SK-N-SH (cell line): ENCODE results near the gene PRKN. TPM values are rescaled to one million over a fixed set of nuclear protein-coding genes. Genes with fewer than 3 reads are reported as not detected.

ENCODE experiments used
- CTCF ChIA-PET: fragments of 300-600, 350-600 bp; formaldehyde crosslinking; extraction: SDS; loops from one replicate; lab custom pipeline; 2021; lab: Yijun Ruan, JAX
- POLR2A ChIA-PET: fragments of 350-600 bp; sonication (Branson Sonifier 250); formaldehyde crosslinking; extraction: SDS; loops from one replicate; lab custom pipeline; 2020; ENCODE audit warnings: antibody characterized with exemption, inconsistent platforms; lab: Yijun Ruan, JAX
- DNase-seq: peaks from one replicate; pipeline ENCODE4 v3.0.0; 2012
- H2AFZ ChIP-seq: fragments of 200-600 bp; sonication (generic); 2 replicates; pipeline ENCODE4 v1.8.1; 2016; ENCODE audit warnings: antibody characterized with exemption, mild to moderate bottlenecking, low read depth
- H3F3A ChIP-seq: fragments of 200-600 bp; sonication (generic); replicated peaks from 2 replicates; pipeline ENCODE3; 2016; ENCODE audit warnings: antibody characterized with exemption, mild to moderate bottlenecking; ENCODE audit not compliant: insufficient read depth
- H3K27ac ChIP-seq, 2 experiments: fragments of 200-500 bp in 1 of 2; fragments of 200-600 bp in 1 of 2; sonication (Bioruptor generic) in 1 of 2; sonication (generic), shearing (Covaris generic) in 1 of 2; 2 replicates each; pipeline versions ENCODE4 v1.5.1 to v1.6.1; 2014 to 2016; ENCODE audit warnings: low read depth in 2 of 2, inconsistent platforms in 1 of 2, low read length in 1 of 2, mild to moderate bottlenecking in 1 of 2, mixed read lengths in 1 of 2
- H3K27me3 ChIP-seq: fragments of 200-600 bp; sonication (generic), shearing (Covaris generic); 2 replicates; pipeline ENCODE4 v1.6.1; 2016; ENCODE audit warnings: mixed run types; ENCODE audit not compliant: insufficient read depth
- H3K36me3 ChIP-seq, 2 experiments: fragments of 200-500 bp in 1 of 2; fragments of 200-600 bp in 1 of 2; sonication (Bioruptor generic) in 1 of 2; sonication (generic) in 1 of 2; replicated peaks in 1 of 2; 2 replicates each; pipeline versions ENCODE3 to v1.5.1; 2014 to 2016; ENCODE audit warnings: low read length in 1 of 2, mild to moderate bottlenecking in 1 of 2; ENCODE audit not compliant: insufficient read depth in 2 of 2, control insufficient read depth in 1 of 2
- H3K4me1 ChIP-seq, 2 experiments: fragments of 200-500 bp in 1 of 2; fragments of 200-600 bp in 1 of 2; sonication (Bioruptor generic) in 1 of 2; sonication (generic), shearing (Covaris generic) in 1 of 2; 2 replicates each; pipeline versions ENCODE4 v1.5.1 to v1.6.1; 2014 to 2016; ENCODE audit warnings: low read depth in 1 of 2, low read length in 1 of 2, mixed run types in 1 of 2; ENCODE audit not compliant: insufficient read depth in 2 of 2, control insufficient read depth in 1 of 2
- H3K4me2 ChIP-seq: fragments of 200-600 bp; sonication (generic), shearing (Covaris generic); 2 replicates; pipeline ENCODE4 v1.6.1; 2017; ENCODE audit warnings: mixed run types
- H3K4me3 ChIP-seq, 2 experiments: fragments of 200-500 bp in 1 of 2; fragments of 200-600 bp in 1 of 2; sonication (Bioruptor generic) in 1 of 2; sonication (generic), shearing (Covaris generic) in 1 of 2; 2 replicates each; pipeline versions ENCODE4 v1.5.1 to v1.8.1; 2014 to 2016; ENCODE audit warnings: low read depth in 2 of 2, inconsistent platforms in 1 of 2, low read length in 1 of 2, mild to moderate bottlenecking in 1 of 2, mixed read lengths in 1 of 2, moderate library complexity in 1 of 2
- H3K79me2 ChIP-seq: fragments of 200-600 bp; sonication (generic); 2 replicates; pipeline ENCODE4 v1.8.1; 2017; ENCODE audit warnings: mild to moderate bottlenecking; ENCODE audit not compliant: insufficient read depth
- H3K9ac ChIP-seq: fragments of 200-600 bp; sonication (generic); 2 replicates; pipeline ENCODE4 v1.6.1; 2017; ENCODE audit warnings: mixed run types
- H3K9me2 ChIP-seq: fragments of 200-600 bp; sonication (generic); 2 replicates; pipeline ENCODE4 v1.6.1; 2017; ENCODE audit warnings: mixed run types
- H3K9me3 ChIP-seq: fragments of 200-600 bp; sonication (generic); 2 replicates; pipeline ENCODE4 v1.6.1; 2017; ENCODE audit warnings: mixed run types, mild to moderate bottlenecking, moderate library complexity
- H4K20me1 ChIP-seq: fragments of 200-600 bp; sonication (generic); 2 replicates; pipeline ENCODE4 v1.6.1; 2017; ENCODE audit warnings: mild to moderate bottlenecking, mixed run types; ENCODE audit not compliant: insufficient read depth
- ELF1 ChIP-seq: IDR thresholded peaks from 2 replicates; pipeline ENCODE4 v1.4.0; 2012
- EZH2phosphoT487 ChIP-seq: fragments of 200-600 bp; sonication (generic); IDR thresholded peaks from 2 replicates; pipeline ENCODE4 v1.6.1; 2017; ENCODE audit warnings: low read depth, mixed run types, mild to moderate bottlenecking, antibody characterized with exemption, moderate library complexity, borderline replicate concordance
- FOSL2 ChIP-seq: IDR thresholded peaks from 2 replicates; pipeline ENCODE4 v1.4.0; 2012; ENCODE audit warnings: low read depth, mild to moderate bottlenecking, moderate library complexity, borderline replicate concordance
- FOXM1 ChIP-seq: IDR thresholded peaks from 2 replicates; pipeline ENCODE4 v1.4.0; 2012; ENCODE audit warnings: low read depth, mild to moderate bottlenecking
- GABPA ChIP-seq: IDR thresholded peaks from 2 replicates; pipeline ENCODE4 v1.4.0; 2012; ENCODE audit warnings: low read depth, mild to moderate bottlenecking
- MEF2A ChIP-seq: IDR thresholded peaks from 2 replicates; pipeline ENCODE4 v1.4.0; 2012; ENCODE audit warnings: low read depth, borderline replicate concordance
- NFIC ChIP-seq: IDR thresholded peaks from 2 replicates; pipeline ENCODE4 v1.4.0; 2012; ENCODE audit warnings: borderline replicate concordance
- NRF1 ChIP-seq: IDR thresholded peaks from 2 replicates; pipeline ENCODE4 v1.6.1; 2012; ENCODE audit warnings: low read depth, mild to moderate bottlenecking, low read length
- RAD21 ChIP-seq: IDR thresholded peaks from 2 replicates; pipeline ENCODE4 v1.6.1; 2012; ENCODE audit warnings: mild to moderate bottlenecking, low read length
- TAF1 ChIP-seq: IDR thresholded peaks from 2 replicates; pipeline ENCODE4 v1.6.1; 2012; ENCODE audit warnings: low read depth, mild to moderate bottlenecking, low read length, moderate library complexity, borderline replicate concordance
- TEAD4 ChIP-seq: IDR thresholded peaks from 2 replicates; pipeline ENCODE4 v1.4.0; 2012; ENCODE audit warnings: mild to moderate bottlenecking, borderline replicate concordance; ENCODE audit not compliant: insufficient read depth
- YY1 ChIP-seq: IDR thresholded peaks from 2 replicates; pipeline ENCODE4 v1.4.0; 2012; ENCODE audit warnings: low read depth, mild to moderate bottlenecking
- WGBS: methylation state at CpG from one replicate; pipeline ENCODE4 v1.1.6; 2017; ENCODE audit warnings: low lambda C conversion rate; 5-methylcytosine and 5-hydroxymethylcytosine counted together
- polyA plus RNA-seq, 3 experiments: library from polyadenylated mRNA; depleted of rRNA; stranded (reverse); fragments of >200 nt; gene quantifications; 2 replicates each; pipeline ENCODE4 v1.2.3, GENCODE V29; 2012
- TF ChIP-seq, protein P1 (sequence below): IDR thresholded peaks from 2 replicates; pipeline ENCODE4 v1.4.0; 2012; ENCODE audit warnings: low read depth, borderline replicate concordance
- TF ChIP-seq, protein P2 (sequence below): fragments of 150-350 bp; IDR thresholded peaks from 2 replicates; pipeline ENCODE4 v1.6.1; 2017; ENCODE audit warnings: antibody characterized with exemption, low read length, low read depth, borderline replicate concordance
- TF ChIP-seq, protein P3 (sequence below): IDR thresholded peaks from 2 replicates; pipeline ENCODE4 v1.4.0; 2012; ENCODE audit warnings: low read depth

The PRKN gene
- polyA plus RNA-seq, 1 of the 3 experiments (the other 2 are of a cell fraction): 0.76 TPM

DNA sequence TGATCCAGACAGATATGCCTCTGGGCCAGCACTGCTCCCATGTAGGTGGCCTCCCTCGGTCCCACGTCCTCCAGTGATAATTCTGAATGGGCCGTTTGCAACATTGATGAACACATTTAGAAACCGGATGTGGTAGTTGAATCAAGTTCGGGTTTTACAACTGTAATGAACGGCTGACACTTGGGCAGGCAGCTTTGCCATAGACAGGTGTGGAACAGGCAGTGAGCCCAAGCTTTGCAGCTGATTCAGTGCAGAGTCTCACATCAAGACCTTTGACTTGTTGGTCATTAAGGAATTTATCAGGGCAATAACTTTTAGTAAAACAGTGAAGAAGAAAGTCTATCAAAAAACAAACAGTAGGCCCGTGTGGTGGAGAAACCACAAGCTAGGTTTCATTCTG is 987.1 kb downstream of the PRKN start:
- Histone ChIP-seq H3K27ac (no peak overlapping the region), H3K4me3 (no peak overlapping the region), H3K9me3 (no peaks in the 10 kb centered on the region), H3K9me2 (no peaks in the 10 kb centered on the region), H4K20me1 (no peaks in the 10 kb centered on the region), H3K4me2 (no peak overlapping the region), H3K4me1 (peaks cover 0 to 12% of the 10 kb centered on the region in 2 experiments; a peak in 2 of 4 replicates), H3K36me3 (no peaks in the 10 kb centered on the region), H3K9ac (no peak overlapping the region), H2AFZ (no peak overlapping the region), H3F3A (no peaks in the 10 kb centered on the region), H3K27me3 (no peaks in the 10 kb centered on the region), H3K79me2 (no peaks in the 10 kb centered on the region)
- TF ChIP-seq TAF1: no peak
- no peak for TF ChIP-seq TEAD4
- TF ChIP-seq MEF2A: no peak
- TF ChIP-seq NRF1: no peak
- TF ChIP-seq YY1: no peak
- TF ChIP-seq FOXM1: no peak
- TF ChIP-seq, protein P1, sequence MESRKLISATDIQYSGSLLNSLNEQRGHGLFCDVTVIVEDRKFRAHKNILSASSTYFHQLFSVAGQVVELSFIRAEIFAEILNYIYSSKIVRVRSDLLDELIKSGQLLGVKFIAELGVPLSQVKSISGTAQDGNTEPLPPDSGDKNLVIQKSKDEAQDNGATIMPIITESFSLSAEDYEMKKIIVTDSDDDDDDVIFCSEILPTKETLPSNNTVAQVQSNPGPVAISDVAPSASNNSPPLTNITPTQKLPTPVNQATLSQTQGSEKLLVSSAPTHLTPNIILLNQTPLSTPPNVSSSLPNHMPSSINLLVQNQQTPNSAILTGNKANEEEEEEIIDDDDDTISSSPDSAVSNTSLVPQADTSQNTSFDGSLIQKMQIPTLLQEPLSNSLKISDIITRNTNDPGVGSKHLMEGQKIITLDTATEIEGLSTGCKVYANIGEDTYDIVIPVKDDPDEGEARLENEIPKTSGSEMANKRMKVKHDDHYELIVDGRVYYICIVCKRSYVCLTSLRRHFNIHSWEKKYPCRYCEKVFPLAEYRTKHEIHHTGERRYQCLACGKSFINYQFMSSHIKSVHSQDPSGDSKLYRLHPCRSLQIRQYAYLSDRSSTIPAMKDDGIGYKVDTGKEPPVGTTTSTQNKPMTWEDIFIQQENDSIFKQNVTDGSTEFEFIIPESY: no peak
- TF ChIP-seq, protein P2, sequence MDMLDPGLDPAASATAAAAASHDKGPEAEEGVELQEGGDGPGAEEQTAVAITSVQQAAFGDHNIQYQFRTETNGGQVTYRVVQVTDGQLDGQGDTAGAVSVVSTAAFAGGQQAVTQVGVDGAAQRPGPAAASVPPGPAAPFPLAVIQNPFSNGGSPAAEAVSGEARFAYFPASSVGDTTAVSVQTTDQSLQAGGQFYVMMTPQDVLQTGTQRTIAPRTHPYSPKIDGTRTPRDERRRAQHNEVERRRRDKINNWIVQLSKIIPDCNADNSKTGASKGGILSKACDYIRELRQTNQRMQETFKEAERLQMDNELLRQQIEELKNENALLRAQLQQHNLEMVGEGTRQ: no peak
- TF ChIP-seq RAD21: no peak
- TF ChIP-seq EZH2phosphoT487: no peak
- no peak for TF ChIP-seq NFIC
- TF ChIP-seq FOSL2: no peak
- TF ChIP-seq GABPA: no peak
- TF ChIP-seq, protein P3, sequence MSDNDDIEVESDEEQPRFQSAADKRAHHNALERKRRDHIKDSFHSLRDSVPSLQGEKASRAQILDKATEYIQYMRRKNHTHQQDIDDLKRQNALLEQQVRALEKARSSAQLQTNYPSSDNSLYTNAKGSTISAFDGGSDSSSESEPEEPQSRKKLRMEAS: no peak
- POLR2A ChIA-PET: no interaction called here
- WGBS: 53% methylated on average over 7 of the region's 7 CpGs
- CTCF ChIA-PET: interaction anchor here (1.1 to 1.2 kb wide), 2 partner anchors 131 to 322 kb away, joined by 3 to 4 read pairs; no protein-coding TSS in a partner anchor
- no peak for DNase-seq

DNA sequence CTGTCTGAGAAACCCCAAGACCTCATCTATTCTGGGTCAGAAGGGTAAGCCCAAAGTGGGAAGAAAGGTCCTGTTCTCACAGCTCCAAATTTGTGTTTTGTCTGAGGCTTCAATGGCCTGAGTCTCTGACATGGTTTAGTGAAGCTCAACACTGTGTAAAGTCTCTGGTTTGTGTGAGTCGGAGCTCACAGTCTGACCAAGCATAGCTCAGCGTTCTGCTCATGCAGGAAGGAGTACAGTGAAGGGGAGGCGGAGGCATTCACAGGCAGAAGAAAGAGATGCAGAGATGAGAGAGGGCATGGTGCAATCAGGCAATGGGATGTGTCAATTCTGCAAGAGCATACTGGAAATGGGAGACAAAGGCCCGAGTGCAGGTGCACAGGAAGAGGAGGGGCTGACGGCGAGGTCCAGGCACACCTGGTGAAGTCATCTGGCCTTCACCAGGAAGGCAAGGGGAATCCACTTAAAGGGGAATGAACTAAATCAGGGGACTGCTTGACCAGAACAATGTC is 990.7 kb downstream of the PRKN start:
- no peaks in the 10 kb centered on the region for H3K9me3 ChIP-seq
- no peak for DNase-seq
- CTCF ChIA-PET: no interaction called here

More for the DNA sequence above, 990.7 kb downstream of the PRKN start:
- no peaks in the 10 kb centered on the region for H3K27me3 ChIP-seq
- no peaks in the 10 kb centered on the region for H4K20me1 ChIP-seq
- H3K79me2 ChIP-seq: no peaks in the 10 kb centered on the region
- WGBS: 40% methylated on average over 6 of the region's 6 CpGs
- no peaks in the 10 kb centered on the region for H3K36me3 ChIP-seq
- H2AFZ ChIP-seq: no peak overlapping the region
- H3K4me3 ChIP-seq: no peak overlapping the region
- H3K4me2 ChIP-seq: no peak overlapping the region
- no peaks in the 10 kb centered on the region for H3F3A ChIP-seq
- POLR2A ChIA-PET: no interaction called here
- H3K9me2 ChIP-seq: no peaks in the 10 kb centered on the region
- H3K9ac ChIP-seq: no peak overlapping the region
- no peak for TF ChIP-seq EZH2phosphoT487
- TF ChIP-seq ELF1: no peak
- no peak for TF ChIP-seq MEF2A
- H3K27ac ChIP-seq: no peak overlapping the region
- no peaks in the 10 kb centered on the region for H3K4me1 ChIP-seq
